Spinal cord (tissue), 10 donors: ENCODE measurements around the gene CCDC102A. TPM values are rescaled to one million over a fixed set of nuclear protein-coding genes. Genes with fewer than 3 reads are reported as not detected.

Experiments used
- DNase-seq, 6 donors: peaks; one replicate each; pipeline versions ENCODE4 v3.0.0 to v3.0.0-alpha.2; 2013 to 2015; ENCODE audit warnings: low spot score in 6 of 6, low read depth in 4 of 6
- H3K27ac ChIP-seq: one replicate; pipeline ENCODE4 v1.5.1; 2013; ENCODE audit warnings: low read depth, low read length, control low read depth
- H3K27me3 ChIP-seq: one replicate; pipeline ENCODE4 v1.6.1; 2013; ENCODE audit warnings: low read length; ENCODE audit not compliant: control insufficient read depth, insufficient read depth
- H3K36me3 ChIP-seq: one replicate; pipeline ENCODE4 v1.6.1; 2013; ENCODE audit warnings: low read length; ENCODE audit not compliant: control insufficient read depth, insufficient read depth
- H3K4me1 ChIP-seq: one replicate; pipeline ENCODE4 v1.6.1; 2013; ENCODE audit warnings: low read length; ENCODE audit not compliant: control insufficient read depth, insufficient read depth
- H3K4me3 ChIP-seq: one replicate; pipeline ENCODE4 v1.5.1; 2013; ENCODE audit warnings: low read depth, low read length, control low read depth
- H3K9me3 ChIP-seq: one replicate; pipeline ENCODE4 v1.6.1; 2013; ENCODE audit warnings: low read length; ENCODE audit not compliant: control insufficient read depth, insufficient read depth
- WGBS: methylation state at CpG from one replicate; pipeline ENCODE4 v1.1.5; 2013; ENCODE audit warnings: missing lambda C conversion rate; ENCODE audit not compliant: insufficient coverage; 5-methylcytosine and 5-hydroxymethylcytosine counted together
- polyA plus RNA-seq, 2 donors: library from polyadenylated mRNA; unstranded; fragments of 120-200 nt; gene quantifications; one replicate each; pipeline ENCODE4 v1.2.1, GENCODE V29; 2013; ENCODE audit not compliant: insufficient read length in 2 of 2
- total RNA-seq, 2 donors: library from RNA; depleted of rRNA in 1 of 2; stranded (reverse); fragments of 120-200 nt in 1 of 2; fragments of >200 nt in 1 of 2; gene quantifications; one replicate each; pipeline versions ENCODE4 v1.2.3 to v1.2.4, GENCODE V29; 2013 to 2014
- donor health status: healthy.

The CCDC102A gene
- total and polyA plus RNA-seq, 4 donors = 4.4 to 17.7 (median 6.9) TPM

GRCh38 chr16:57514791-57515600 lies 21.4 kb downstream of the CCDC102A start:
- DNase-seq = no peak
- 91% methylated on average over 23 of the region's 23 CpGs for WGBS
- Histone ChIP-seq H3K4me3 (no peak overlapping the region), H3K9me3 (no peaks in the 10 kb centered on the region), H3K27ac (no peak overlapping the region), H3K27me3 (no peaks in the 10 kb centered on the region), H3K4me1 (peaks cover 12% of the 10 kb centered on the region), H3K36me3 (peaks cover 35% of the 10 kb centered on the region)

GRCh38 chr16:57514371-57514770 lies 22.0 kb downstream of the CCDC102A start:
- Histone ChIP-seq H3K9me3 (no peaks in the 10 kb centered on the region), H3K27ac (no peak overlapping the region), H3K27me3 (no peaks in the 10 kb centered on the region), H3K4me3 (no peak overlapping the region), H3K36me3 (peaks cover 34% of the 10 kb centered on the region), H3K4me1 (peaks cover 15% of the 10 kb centered on the region)
- 100% methylated on average over 4 of the region's 4 CpGs for WGBS
- no peak for DNase-seq

- Histone ChIP-seq H3K4me3 (no peak overlapping the region), H3K27me3 (no peaks in the 10 kb centered on the region), H3K9me3 (no peaks in the 10 kb centered on the region), H3K4me1 (peaks cover 18% of the 10 kb centered on the region), H3K27ac (no peak overlapping the region), H3K36me3 (peaks cover 32% of the 10 kb centered on the region)
- no peak for DNase-seq
- WGBS = 27% methylated on average over 10 of the region's 14 CpGs
These were observed 22.8 kb downstream of the CCDC102A start for GRCh38 chr16:57513371-57514102.

GRCh38 chr16:57512296-57513001 lies 23.9 kb downstream of the CCDC102A start:
- DNase-seq = no peak
- Histone ChIP-seq H3K27me3 (no peaks in the 10 kb centered on the region), H3K9me3 (no peaks in the 10 kb centered on the region), H3K4me3 (no peak overlapping the region), H3K4me1 (peaks cover 29% of the 10 kb centered on the region), H3K36me3 (peaks cover 24% of the 10 kb centered on the region), H3K27ac (no peak overlapping the region)
- 93% methylated on average over 13 of the region's 23 CpGs for WGBS

GRCh38 chr16:57510016-57510871 lies 26.1 kb downstream of the CCDC102A start:
- DNase-seq = no peak

GRCh38 chr16:57509231-57509923 lies 27.0 kb downstream of the CCDC102A start:
- H3K27me3 ChIP-seq = no peaks in the 10 kb centered on the region
- no peaks in the 10 kb centered on the region for H3K9me3 ChIP-seq
- WGBS = 64% methylated on average over 8 of the region's 12 CpGs
- H3K36me3 ChIP-seq = peaks cover 7% of the 10 kb centered on the region
- H3K4me1 ChIP-seq = peaks cover 30% of the 10 kb centered on the region
- no peak for DNase-seq
- no peak overlapping the region for H3K27ac ChIP-seq
- H3K4me3 ChIP-seq = no peak overlapping the region

More at GRCh38 chr16:57510016-57510871, 26.1 kb downstream of the CCDC102A start:
- Histone ChIP-seq H3K27me3 (no peaks in the 10 kb centered on the region), H3K4me3 (no peak overlapping the region), H3K4me1 (peaks cover 32% of the 10 kb centered on the region), H3K27ac (no peak overlapping the region), H3K36me3 (peaks cover 15% of the 10 kb centered on the region), H3K9me3 (no peaks in the 10 kb centered on the region)
- WGBS = 39% methylated on average over 7 of the region's 10 CpGs

- peaks cover 35% of the 10 kb centered on the region for H3K4me1 ChIP-seq
- no peak for DNase-seq
- 50% methylated on average over 1 of the region's 3 CpGs for WGBS
- no peaks in the 10 kb centered on the region for H3K9me3 ChIP-seq
- no peak overlapping the region for H3K27ac ChIP-seq
- H3K27me3 ChIP-seq = no peaks in the 10 kb centered on the region
- peaks cover 7% of the 10 kb centered on the region for H3K36me3 ChIP-seq
- H3K4me3 ChIP-seq = no peak overlapping the region
These were observed 28.3 kb downstream of the CCDC102A start for GRCh38 chr16:57508035-57508425.

GRCh38 chr16:57507136-57508034 lies 29.0 kb downstream of the CCDC102A start:
- peak in 2 of 6 donors; percentile 32 to 54 for DNase-seq
- no peak overlapping the region for H3K27ac ChIP-seq
- peaks cover 35% of the 10 kb centered on the region for H3K4me1 ChIP-seq
- no peaks in the 10 kb centered on the region for H3K27me3 ChIP-seq
- H3K9me3 ChIP-seq = no peaks in the 10 kb centered on the region
- no peak overlapping the region for H3K4me3 ChIP-seq
- H3K36me3 ChIP-seq = peaks cover 3% of the 10 kb centered on the region
- 45% methylated on average over 12 of the region's 13 CpGs for WGBS
